ENCODE measurements around the gene TGFBR3L. TPM values are rescaled to one million over a fixed set of nuclear protein-coding genes. Genes with fewer than 3 reads are reported as not detected.

Gene TGFBR3L
- total RNA-seq, 2 donors from 2014 or later = 22.1 to 26.7 TPM

GRCh38 chr19:7941895-7942596 lies 27.4 kb downstream of the TGFBR3L start:
- Histone ChIP-seq H3K36me3 (peaks cover 33% of the 10 kb centered on the region), H3K9me3 (no peaks in the 10 kb centered on the region), H3K27me3 (no peaks in the 10 kb centered on the region), H3K4me3 (peak overlapping the region in 1 of 2 donors; percentile 81), H3K4me1 (peaks cover 0 to 29% of the 10 kb centered on the region in 2 donors), H3K27ac (no peak overlapping the region)
- TF ChIP-seq CTCF (IDR thresholded peaks at IDR 0.05) = no peak
- DNase-seq (ENCODE audit: low spot score) = no peak

GRCh38 chr19:7942981-7943443 lies 28.4 kb downstream of the TGFBR3L start:
- peak overlapping the region; percentile 66 to 81 for H3K4me3 ChIP-seq
- H3K36me3 ChIP-seq = peaks cover 23% of the 10 kb centered on the region
- no peaks in the 10 kb centered on the region for H3K27me3 ChIP-seq
- no peak for TF ChIP-seq CTCF (IDR thresholded peaks at IDR 0.05)
- H3K4me1 ChIP-seq = peaks cover 0 to 29% of the 10 kb centered on the region in 2 donors
- H3K9me3 ChIP-seq = no peaks in the 10 kb centered on the region
- no peak for DNase-seq (ENCODE audit: low spot score)
- peak overlapping the region; percentile 90 to 95 for H3K27ac ChIP-seq

GRCh38 chr19:7943444-7944176 lies 29.0 kb downstream of the TGFBR3L start, which contains the start of gene TIMM44:
Gene TIMM44, minus strand, starts transcription at chr19:7943666. Its CDS starts 15 bp downstream, at chr19:7943651.
- no peak for TF ChIP-seq CTCF (IDR thresholded peaks at IDR 0.05)
- peak; percentile 100 for DNase-seq (ENCODE audit: low spot score)
- H3K27me3 ChIP-seq = no peaks in the 10 kb centered on the region
- peaks cover 17% of the 10 kb centered on the region for H3K36me3 ChIP-seq
- H3K4me1 ChIP-seq = peaks cover 0 to 29% of the 10 kb centered on the region in 2 donors
- H3K4me3 ChIP-seq = peak within 1 kb of the TSS; percentile 66 to 81
- no peaks in the 10 kb centered on the region for H3K9me3 ChIP-seq
- peak within 1 kb of the TSS; percentile 90 to 95 for H3K27ac ChIP-seq

- H3K27me3 ChIP-seq = no peaks in the 10 kb centered on the region
- H3K4me3 ChIP-seq = peak overlapping the region; percentile 47 to 81
- H3K36me3 ChIP-seq = peaks cover 12% of the 10 kb centered on the region
- TF ChIP-seq CTCF (IDR thresholded peaks at IDR 0.05) = peak; percentile 65 to 92
- peak overlapping the region; percentile 90 to 95 for H3K27ac ChIP-seq
- no peaks in the 10 kb centered on the region for H3K9me3 ChIP-seq
- peaks cover 0 to 29% of the 10 kb centered on the region in 2 donors for H3K4me1 ChIP-seq
- DNase-seq (ENCODE audit: low spot score) = peak; percentile 91
These were observed 29.6 kb downstream of the TGFBR3L start for GRCh38 chr19:7944177-7944761.

GRCh38 chr19:7947939-7948338 lies 33.3 kb downstream of the TGFBR3L start:
- no peaks in the 10 kb centered on the region for H3K36me3 ChIP-seq
- H3K4me1 ChIP-seq = peaks cover 0 to 7% of the 10 kb centered on the region in 2 donors
- DNase-seq (ENCODE audit: low spot score) = no peak
- H3K27ac ChIP-seq = no peak overlapping the region
- no peaks in the 10 kb centered on the region for H3K9me3 ChIP-seq
- TF ChIP-seq CTCF (IDR thresholded peaks at IDR 0.05) = no peak
- H3K27me3 ChIP-seq = no peaks in the 10 kb centered on the region
- H3K4me3 ChIP-seq = no peak overlapping the region

Data from right atrium auricular region (tissue), 2 donors.